GM18508 (cell line): ENCODE measurements around the gene ALKBH4.
"Not testable (repeated sequence)": the region's sequence is repeated elsewhere in the genome, so short reads cannot be mapped to it uniquely, and the experiment has no call there.

Source experiments
- ATAC-seq: cut with Tn5 transposase; IDR thresholded peaks from one replicate; pipeline ENCODE4 v1.9.1; 2021; ENCODE audit warnings: moderate number of reproducible peaks; ENCODE audit not compliant: insufficient read depth, unreplicated experiment

The ALKBH4 gene

DNA sequence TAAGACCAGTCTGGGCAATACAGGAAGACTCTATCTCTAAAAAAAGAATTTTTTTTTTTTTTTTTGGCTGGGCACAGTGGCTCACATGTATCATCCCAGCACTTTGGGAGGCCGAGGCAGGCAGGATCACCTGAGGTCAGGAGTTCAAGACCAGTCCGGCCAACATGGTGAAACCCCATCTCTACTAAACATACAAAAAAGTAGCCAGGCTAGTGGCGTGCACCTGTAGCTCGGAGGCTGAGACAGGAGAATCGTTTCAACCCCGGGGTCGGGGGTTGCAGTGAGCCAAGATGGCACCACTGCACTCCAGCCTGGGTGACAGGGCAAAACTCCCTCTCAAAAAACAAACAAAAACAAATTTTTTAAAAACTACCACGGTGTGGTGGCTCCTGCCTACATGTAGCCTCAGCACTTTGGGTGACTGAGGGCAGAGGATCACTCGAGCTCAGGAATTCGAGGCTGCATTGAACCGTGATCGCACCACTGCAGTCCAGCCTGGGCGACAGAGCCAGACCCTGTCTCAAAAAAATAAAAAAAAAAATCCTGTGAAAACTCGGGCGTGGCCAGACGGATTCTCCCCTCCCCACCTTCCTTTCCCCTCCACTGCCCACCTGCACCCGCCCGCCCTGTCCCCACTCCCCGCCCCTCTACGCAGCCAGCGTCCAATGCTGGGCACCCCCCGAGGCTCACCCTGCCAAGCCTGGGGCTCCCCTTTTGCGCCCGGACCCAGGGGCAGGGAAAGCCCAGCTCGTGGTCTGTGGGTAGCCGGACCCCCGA is 32.0 kb downstream of the ALKBH4 start:
- no peak for ATAC-seq

DNA sequence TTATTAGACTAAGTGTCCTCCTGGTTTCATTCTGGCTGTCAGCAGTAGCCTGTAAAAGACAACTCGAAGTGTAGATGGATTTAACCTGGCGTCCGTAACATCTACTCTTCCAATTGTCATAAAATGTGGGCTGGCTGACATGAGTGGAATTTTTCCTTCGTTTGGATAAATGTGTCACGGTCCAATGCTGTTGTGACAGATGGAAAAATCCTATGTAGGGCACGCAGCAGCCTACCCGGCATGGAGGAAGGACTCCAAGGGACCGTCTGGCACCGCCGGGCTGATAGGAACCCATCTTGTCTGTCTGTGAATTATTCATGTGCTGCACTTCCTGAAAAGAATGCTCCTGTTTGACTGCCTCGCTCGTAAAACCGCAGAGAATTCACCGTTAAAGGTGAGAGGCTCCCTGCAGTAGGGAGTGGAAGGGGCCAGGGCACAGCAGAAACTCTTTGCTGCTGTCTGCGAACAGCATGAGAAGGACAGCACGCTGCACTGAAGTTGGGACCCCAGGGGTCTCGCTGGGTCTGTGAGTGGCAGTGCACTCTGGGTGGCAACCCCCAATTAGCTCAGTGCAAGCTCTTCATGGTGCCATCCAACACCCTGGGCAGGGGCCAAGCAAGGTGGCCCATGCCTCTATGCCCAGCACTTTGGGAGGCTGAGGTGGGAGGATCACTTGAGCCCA is 32.9 kb downstream of the ALKBH4 start:
- ATAC-seq = no peak

DNA sequence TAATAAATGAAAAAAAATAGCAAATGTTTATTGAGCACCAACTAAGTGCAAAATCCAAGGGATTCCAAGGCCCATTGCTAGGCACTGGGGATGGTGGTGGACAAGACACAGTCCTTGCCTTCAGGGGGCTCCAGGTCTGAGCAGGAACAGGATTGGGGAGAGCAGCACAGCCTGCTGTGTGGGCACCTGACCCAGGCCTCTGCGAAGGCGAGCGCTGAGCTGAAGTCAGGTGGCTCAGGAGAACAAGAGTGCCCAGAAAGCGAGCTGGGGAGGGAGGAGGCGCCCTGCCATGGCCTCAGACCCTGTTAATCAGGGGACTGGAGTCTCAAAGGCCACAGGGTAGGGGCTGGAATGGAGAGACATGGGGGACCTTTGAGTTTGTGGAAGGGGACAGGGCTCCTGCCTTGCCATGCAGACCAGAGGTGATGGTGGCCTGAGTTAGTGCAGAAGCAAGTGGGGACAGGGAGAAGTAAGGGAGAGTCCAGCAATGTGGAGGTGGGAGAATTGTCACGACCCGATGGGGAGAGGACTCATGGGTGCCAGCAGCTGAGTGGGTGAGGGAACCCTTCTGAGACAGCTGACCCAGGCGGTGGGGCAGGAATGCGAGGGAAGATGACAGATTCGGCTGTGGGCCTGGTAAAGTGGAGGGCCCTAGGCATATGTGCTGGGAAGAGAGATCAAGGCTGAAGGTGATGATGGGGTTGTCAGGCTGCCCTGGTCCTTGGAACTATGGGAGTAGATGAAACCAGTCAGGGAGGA is 35.3 kb downstream of the ALKBH4 start:
- no peak for ATAC-seq

DNA sequence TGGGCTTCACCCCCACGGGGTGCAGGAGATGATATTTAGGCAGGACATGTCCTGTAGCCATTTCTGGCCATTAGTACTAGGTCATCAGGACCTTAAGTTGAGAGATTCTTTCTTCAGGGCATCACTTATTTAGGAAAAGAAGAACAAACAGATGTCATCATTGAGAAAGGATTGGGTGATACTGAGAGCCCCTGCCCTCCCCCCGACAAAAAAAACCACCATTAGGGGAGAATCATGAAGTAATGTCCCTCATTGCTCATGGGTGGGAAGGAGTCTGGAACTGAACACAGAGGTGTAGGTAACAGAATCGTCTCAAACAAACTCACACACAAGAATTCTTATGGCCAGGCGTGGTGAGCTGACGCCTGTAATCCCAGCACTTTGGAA is 37.7 kb downstream of the ALKBH4 start:
- ATAC-seq = no peak

- no peak for ATAC-seq
Measured at GRCh38 chr7:102426268-102427018, 38.2 kb downstream of the ALKBH4 start.

DNA sequence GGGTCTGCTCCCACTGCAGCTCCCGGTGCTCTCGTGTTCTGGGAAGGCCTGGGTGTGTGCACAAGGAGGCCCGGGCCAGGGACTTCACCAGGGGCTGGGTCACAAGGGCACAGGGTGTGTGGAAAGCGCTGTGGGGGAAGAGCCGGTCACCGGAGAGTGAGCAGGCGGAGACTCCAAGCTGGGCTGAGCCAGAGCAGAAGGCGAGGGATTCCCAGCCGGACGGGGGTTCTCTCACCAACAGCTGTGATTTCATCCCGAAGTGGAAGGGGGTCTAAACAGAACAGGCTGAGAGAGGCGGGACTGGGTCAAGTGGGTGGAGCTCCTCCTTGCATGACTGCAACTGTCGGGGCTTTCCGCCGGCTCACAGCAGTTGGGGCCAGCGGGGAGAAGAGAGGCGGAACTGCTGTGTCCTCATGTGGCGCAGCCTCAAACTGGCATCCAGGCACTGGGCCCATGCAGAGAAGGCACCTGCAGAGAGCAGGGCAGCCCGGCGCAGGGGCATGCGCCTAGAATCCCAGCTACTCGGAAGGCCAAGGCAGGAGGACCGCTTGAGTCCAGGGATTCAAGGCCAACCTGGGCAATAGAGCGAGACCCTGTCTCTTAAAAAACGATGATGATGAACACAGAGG is 38.9 kb downstream of the ALKBH4 start:
- peak; percentile 37 for ATAC-seq

DNA sequence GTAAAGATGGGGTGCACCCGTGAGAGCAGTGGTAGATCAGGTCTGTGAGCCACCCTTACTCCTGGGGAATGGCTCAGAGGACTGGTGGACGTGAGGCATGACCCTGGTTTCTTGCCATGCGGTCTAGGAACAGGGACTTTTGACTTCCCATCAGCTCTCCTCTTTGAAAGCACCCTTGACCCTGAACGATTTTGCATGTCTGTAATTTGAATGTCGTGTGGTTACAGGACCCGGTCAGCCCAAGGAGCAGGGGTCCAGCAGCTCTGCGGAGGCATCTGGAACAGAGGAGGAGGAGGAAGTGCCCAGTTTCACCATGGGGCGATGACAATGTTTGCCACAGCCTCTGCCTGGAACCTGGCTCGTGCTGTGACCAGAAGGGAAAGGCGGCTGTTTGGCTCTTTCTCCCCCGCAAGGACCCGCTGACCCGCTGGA is 39.9 kb downstream of the ALKBH4 start:
- ATAC-seq = no peak

DNA sequence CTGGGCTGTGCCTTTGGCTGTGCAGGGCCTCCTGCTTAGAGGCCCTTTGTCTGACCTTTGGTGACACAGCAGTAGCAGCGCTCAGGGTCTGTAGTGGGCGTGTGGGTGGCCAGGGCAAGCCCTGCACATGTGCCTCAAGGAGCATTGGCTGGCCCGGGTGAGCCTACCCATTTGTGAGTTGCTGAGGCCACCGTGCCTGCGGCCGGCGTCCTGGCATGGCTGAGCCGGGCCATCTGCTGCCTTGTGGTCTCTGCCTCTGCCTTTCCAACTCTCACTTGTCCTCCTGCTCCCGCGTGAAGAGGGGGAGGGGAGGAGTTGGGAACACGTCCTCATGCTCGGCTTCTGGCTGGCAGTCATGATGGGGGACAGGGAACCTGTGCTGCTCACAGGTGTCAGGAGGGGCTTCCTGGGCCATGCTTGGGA is 40.5 kb downstream of the ALKBH4 start:
- ATAC-seq = no peak

- no peak for ATAC-seq
Measured at GRCh38 chr7:102421706-102422240, 42.9 kb downstream of the ALKBH4 start.

- ATAC-seq = no peak
Measured at GRCh38 chr7:102418592-102418991, 46.1 kb downstream of the ALKBH4 start.

GRCh38 chr7:102417105-102417504 is 47.6 kb downstream of the ALKBH4 start:
- no peak for ATAC-seq

DNA sequence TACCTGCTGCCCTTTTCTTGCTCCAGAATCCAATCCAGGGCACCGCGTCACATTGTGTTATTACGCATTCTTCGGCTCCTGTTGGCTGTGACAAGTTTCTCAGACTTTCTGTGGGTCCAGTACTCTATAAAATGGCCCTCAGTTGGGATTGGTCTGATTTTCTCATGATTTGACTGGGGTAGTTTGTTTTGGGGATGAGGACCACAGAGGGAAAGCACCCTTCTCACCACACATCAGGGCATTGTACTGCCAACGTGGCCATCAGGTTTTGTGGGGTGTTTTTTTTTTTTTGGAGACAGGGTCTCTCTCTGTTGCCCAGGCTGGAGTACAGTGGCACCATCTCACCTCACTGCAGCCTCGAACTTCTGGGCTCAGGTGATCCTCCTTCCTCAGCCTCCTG is 48.3 kb downstream of the ALKBH4 start:
- no peak for ATAC-seq

DNA sequence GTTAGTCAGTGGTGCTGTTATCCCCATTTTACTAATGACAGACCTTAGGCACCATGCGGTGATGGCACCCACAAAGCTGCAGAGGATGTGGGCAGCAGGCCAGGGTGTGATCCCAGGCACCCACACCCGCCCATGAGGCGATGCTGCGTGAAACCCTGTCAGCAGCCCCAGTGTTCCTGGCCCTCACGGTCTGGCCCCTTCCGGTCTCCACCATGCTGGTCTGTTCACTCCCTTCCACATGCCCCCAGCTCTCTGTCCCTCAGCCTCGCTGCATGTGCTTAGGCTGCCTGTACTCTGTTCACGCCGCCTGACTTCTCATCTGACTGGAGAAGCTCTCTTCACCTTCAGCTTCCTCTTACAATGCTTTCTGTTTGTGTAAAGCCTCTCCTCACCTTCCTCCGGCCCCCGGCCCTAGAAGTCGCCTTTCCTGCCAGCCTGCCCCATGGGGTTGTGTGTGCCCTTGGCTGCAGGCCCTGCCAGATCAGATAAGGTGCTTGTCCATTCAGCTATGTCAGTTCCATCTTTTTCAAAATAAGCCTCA is 48.9 kb downstream of the ALKBH4 start:
- ATAC-seq = no peak

DNA sequence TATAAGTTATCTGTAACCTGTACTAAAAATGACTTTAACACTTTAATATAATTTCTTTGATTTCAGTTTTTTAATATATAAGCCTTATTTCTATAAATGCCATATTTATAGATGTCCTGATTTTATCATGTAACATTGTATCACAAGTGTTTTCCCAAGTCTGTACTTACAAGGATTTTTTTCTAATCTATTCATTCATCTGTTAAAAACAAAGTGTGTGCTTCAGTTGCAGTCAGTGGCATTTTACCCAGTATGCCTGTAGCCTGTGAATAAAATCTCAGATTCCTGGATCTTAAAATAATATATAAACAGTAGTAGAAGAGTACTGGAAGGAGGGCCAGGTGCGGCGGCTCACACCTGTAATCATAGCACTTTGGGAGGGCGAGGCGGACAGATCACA is 51.1 kb downstream of the ALKBH4 start:
- no peak for ATAC-seq

GRCh38 chr7:102413091-102413490 is 51.6 kb downstream of the ALKBH4 start:
- ATAC-seq = no peak

DNA sequence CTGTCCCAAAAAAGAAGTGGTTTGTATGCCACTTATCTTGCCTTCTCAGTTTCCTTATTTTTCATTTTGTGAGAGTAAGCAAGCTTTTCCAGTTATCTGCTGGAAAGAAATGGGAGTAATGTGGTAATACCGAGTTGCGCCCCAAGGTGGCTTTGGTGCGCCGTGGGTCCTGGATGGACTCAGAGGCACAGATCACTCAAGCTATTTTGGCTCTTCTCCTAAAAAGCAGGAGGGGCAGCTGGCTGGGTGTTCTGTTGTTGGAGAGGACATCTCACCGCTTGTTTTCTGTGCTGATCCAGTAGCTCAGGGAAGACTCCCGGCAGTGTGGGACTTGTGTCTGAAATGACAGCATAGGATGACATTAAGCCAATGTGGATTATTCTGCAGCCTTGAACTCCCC is 52.1 kb downstream of the ALKBH4 start:
- no peak for ATAC-seq

- no peak for ATAC-seq
Measured at GRCh38 chr7:102410918-102411317, 53.7 kb downstream of the ALKBH4 start.

DNA sequence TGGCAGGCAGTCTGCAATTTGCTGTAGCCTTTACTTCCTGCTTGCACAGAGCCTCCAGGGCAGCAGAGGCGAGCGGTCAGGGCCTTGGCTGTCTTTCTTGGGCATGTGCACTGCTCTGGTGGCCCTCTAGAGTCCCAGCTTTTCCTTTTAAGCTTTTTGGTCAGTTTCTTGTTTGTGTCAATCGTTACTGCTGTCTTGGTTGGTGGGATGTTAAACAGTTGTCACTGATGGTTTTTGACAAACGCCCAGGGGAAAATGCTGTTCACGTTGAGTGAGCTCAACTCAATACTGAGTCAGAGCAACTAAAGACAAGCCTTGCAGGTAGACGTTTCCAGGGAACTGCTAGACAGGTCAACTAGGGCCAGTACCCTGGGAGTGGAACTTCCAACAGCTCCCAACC is 54.5 kb downstream of the ALKBH4 start:
- ATAC-seq = no peak

DNA sequence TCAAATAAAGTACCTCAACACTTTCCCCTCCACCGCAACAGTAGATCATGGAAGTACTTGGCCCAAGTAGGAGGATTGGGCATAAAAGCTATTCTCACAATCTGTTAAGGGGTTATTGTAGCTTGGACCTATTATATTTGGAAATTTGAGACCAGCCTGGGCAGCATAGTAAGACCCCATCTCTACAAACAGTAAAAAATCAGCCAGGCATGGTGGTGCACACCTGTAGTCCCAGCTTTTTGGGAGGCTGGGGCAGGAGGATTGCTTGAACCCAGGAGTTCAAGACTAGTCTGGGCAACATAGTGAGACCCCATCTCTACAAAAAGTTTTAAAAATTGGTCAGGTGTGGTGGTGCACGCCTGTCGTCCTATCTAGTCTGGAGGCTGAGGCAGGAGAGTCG is 55.3 kb downstream of the ALKBH4 start:
- ATAC-seq = no peak

DNA sequence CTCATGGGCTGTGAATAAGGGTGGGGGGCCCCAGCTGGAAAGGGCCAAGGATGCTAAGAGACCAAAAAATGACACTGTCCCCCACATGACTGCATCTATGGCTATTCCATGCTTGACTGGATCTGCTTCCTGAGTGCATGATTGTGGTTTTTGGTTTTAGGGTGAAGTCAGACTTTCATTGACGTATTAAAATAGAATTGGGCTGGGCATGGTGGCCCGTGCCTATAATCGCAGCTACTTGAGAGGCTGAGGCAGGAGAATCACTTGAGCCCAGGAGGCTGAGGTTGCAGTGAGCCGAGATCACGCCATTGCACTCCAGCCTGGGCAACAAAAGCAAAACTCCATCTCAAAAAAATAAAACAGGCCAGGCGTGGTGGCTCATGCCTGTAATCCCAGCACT is 56.1 kb downstream of the ALKBH4 start:
- not testable (repeated sequence) for ATAC-seq
